Heart left ventricle (tissue), 13 donors: ENCODE results near the gene ARID2.

Experiments
- POLR2A ChIP-seq, 2 donors: fragments of 450-650 bp; IDR thresholded peaks; one replicate each; pipeline ENCODE4 v1.6.1; 2017; ENCODE audit warnings: antibody characterized with exemption in 2 of 2, mild to moderate bottlenecking in 2 of 2, moderate library complexity in 2 of 2
- TF ChIP-seq, protein P1 (sequence below), 12 donors: fragments of 200-600 bp; sonication (generic) in 4 of 12; IDR thresholded peaks; one replicate each; pipeline versions ENCODE4 v1.5.0 to v1.8.0; 2018 to 2022; ENCODE audit warnings: antibody characterized with exemption in 12 of 12, mild to moderate bottlenecking in 5 of 12
- donor health status: ischemic (EF 13 %, LVEDD 7.1; RV severe dilation, severe dysfunction).
- donor health status: DM: no; HTN: yes; CAD: no.
- donor health status: DM: no; HTN: no; CAD: no.
- donor health status: ischemic (EF 25% LVEDD 6.9; RV normal size, moderate dysfunction).
- donor health status: ischemic (EF 25% LVEDD 5.7; RV mildly dilated, moderate dysfunction).
- donor health status: ischemic (EF 35%, LVEDD 5.7; RV mildly dilated, moderate dysfunction).
- donor health status: nonischemic (EF 11% LVEDD 7.7; RV severe dilation, severe dysfunction).
- donor health status: DM: yes; HTN: yes; CAD: no.
- donor health status: PGD.
- donor health status: ischemic (EF 29% LVEDD 5.4; RV normal size, mild dysfunction).
- donor health status: nonischemic (EF 23%, LVEDD 6.1; RV moderate dilation, normal function).

- TF ChIP-seq, protein P1, sequence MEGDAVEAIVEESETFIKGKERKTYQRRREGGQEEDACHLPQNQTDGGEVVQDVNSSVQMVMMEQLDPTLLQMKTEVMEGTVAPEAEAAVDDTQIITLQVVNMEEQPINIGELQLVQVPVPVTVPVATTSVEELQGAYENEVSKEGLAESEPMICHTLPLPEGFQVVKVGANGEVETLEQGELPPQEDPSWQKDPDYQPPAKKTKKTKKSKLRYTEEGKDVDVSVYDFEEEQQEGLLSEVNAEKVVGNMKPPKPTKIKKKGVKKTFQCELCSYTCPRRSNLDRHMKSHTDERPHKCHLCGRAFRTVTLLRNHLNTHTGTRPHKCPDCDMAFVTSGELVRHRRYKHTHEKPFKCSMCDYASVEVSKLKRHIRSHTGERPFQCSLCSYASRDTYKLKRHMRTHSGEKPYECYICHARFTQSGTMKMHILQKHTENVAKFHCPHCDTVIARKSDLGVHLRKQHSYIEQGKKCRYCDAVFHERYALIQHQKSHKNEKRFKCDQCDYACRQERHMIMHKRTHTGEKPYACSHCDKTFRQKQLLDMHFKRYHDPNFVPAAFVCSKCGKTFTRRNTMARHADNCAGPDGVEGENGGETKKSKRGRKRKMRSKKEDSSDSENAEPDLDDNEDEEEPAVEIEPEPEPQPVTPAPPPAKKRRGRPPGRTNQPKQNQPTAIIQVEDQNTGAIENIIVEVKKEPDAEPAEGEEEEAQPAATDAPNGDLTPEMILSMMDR (IDR thresholded peaks at IDR 0.05): no peak
- TF ChIP-seq POLR2A (IDR thresholded peaks at IDR 0.05): no peak
Observed at GRCh38 chr12:45827974-45828373, 98.5 kb downstream of the ARID2 start.
